Measurements from ENCODE around the gene EXOSC2. TPM values are rescaled to one million over a fixed set of nuclear protein-coding genes. Genes with fewer than 3 reads are reported as not detected.

EXOSC2 gene
- total RNA-seq, 1 experiment from 2014 or later, result 71.5 TPM

GRCh38 chr9:130665029-130665430 is 28.6 kb upstream of the EXOSC2 start:
- Histone ChIP-seq H4K20me1 (ENCODE audit: insufficient read depth) (no peaks in the 10 kb centered on the region), H3K4me3 (replicated peaks in 1 of 2; ENCODE audit: low read depth in 1 of 2, low read length in 2 of 2) (no peak overlapping the region), H3K4me2 (ENCODE audit: low read length) (no peak overlapping the region), H3K27me3 (ENCODE audit: insufficient read depth, low read length) (no peaks in the 10 kb centered on the region), H3K4me1 (ENCODE audit: control insufficient read depth in 1 of 2, insufficient read depth in 2 of 2, low read length in 2 of 2) (no peaks in the 10 kb centered on the region; a peak in 1 of 4 replicates), H3K9ac (ENCODE audit: low read length) (no peak overlapping the region), H3K9me3 (ENCODE audit: control insufficient read depth in 1 of 2, insufficient read depth in 1 of 2, low read depth in 1 of 2, low read length in 2 of 2) (no peaks in the 10 kb centered on the region), H3K79me2 (ENCODE audit: insufficient read depth, low read length) (no peaks in the 10 kb centered on the region), H3K9me2 (ENCODE audit: insufficient read depth) (no peaks in the 10 kb centered on the region), H3K27ac (ENCODE audit: low read depth, low read length) (no peak overlapping the region), H3K36me3 (ENCODE audit: control insufficient read depth in 1 of 2, insufficient read depth in 2 of 2, low read length in 2 of 2) (no peaks in the 10 kb centered on the region), H2AFZ (ENCODE audit: low read depth, low read length, poor library complexity, severe bottlenecking) (no peak overlapping the region)
- BruUV-seq (replicated peaks), result no TSS peak
- intact Hi-C loops (cut with micrococcal nuclease), result no loop called here
- ChIA-PET POLR2A (no interaction called here), CTCF (no interaction called here), RAD21 (ENCODE audit: low non-redundant PET in 1 of 2, low total read pairs in 2 of 2, uncharacterized antibody in 2 of 2, unreplicated experiment in 2 of 2) (no interaction called here)
- DNase-seq (ENCODE audit: low read depth, low spot score) (no peak), ATAC-seq (no peak)
- no peak for TF ChIP-seq SIN3A (IDR thresholded peaks at IDR 0.05; ENCODE audit: low read depth)

DNA sequence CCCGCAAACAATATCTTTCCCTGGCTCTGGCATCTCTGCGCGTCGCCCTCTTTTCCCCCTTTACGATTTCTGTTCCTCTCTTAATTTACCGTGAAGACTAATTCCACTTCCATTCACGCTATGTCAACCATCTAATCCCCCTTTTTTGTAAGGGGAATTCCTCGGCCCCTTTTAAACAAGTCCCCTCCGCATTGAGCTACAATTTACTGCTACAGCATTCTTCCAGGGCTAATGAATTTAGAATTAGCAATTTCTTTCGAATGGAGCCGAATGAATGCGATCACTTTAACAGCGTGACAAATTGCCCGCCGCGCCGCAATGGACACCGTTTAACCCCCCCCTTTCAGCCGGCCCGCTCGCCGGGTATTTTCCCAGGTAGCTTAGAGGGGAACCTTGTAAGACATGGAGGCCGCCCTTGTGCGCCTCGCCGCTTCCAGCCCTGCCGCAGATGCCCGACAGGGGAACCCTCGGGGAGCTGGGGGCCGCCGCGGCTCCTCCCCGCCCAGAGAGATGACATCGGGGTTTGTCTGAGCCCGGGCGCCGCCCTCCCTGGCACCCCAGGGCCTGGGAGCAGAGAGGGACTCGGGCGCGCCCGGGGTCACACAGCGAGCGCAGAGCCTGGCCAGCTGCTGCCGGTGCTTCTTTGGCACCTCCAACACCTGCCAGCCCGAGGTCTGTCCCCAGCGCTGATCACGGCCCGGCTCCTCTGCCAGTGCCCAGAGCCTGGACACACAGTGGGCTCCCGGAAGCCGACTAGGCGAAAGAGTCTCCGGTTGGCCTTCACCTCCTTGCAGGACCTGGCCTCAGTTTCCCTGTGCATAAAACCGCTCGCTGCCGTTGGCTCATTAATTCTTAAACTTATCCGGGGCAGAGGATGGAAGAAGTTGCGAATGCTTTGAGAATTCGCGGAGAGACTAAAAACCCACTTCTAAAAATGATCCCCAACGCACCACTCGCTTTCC is 27.9 kb upstream of the EXOSC2 start:
- no TSS peak for BruUV-seq (replicated peaks)

More for the DNA sequence above, 27.9 kb upstream of the EXOSC2 start:
- no peaks in the 10 kb centered on the region for H3K9me2 ChIP-seq (ENCODE audit: insufficient read depth)
- no peak overlapping the region for H3K4me2 ChIP-seq (ENCODE audit: low read length)
- ChIA-PET CTCF (no interaction called here), POLR2A (no interaction called here), RAD21 (ENCODE audit: low non-redundant PET in 1 of 2, low total read pairs in 2 of 2, uncharacterized antibody in 2 of 2, unreplicated experiment in 2 of 2) (no interaction called here)
- H3K9ac ChIP-seq (ENCODE audit: low read length), result no peak overlapping the region
- ATAC-seq, result no peak
- H4K20me1 ChIP-seq (ENCODE audit: insufficient read depth), result no peaks in the 10 kb centered on the region
- no peaks in the 10 kb centered on the region for H3K9me3 ChIP-seq (ENCODE audit: control insufficient read depth in 1 of 2, insufficient read depth in 1 of 2, low read depth in 1 of 2, low read length in 2 of 2)
- H3K4me3 ChIP-seq (replicated peaks in 1 of 2; ENCODE audit: low read depth in 1 of 2, low read length in 2 of 2), result no peak overlapping the region
- H3K36me3 ChIP-seq (ENCODE audit: control insufficient read depth in 1 of 2, insufficient read depth in 2 of 2, low read length in 2 of 2), result no peaks in the 10 kb centered on the region
- H3K27ac ChIP-seq (ENCODE audit: low read depth, low read length), result no peak overlapping the region
- H3K79me2 ChIP-seq (ENCODE audit: insufficient read depth, low read length), result no peaks in the 10 kb centered on the region
- TF ChIP-seq SRF (IDR thresholded peaks at IDR 0.05; ENCODE audit: low read depth), result no peak
- no peak for TF ChIP-seq JUND (IDR thresholded peaks at IDR 0.05)
- no peak for TF ChIP-seq TCF7L2 (IDR thresholded peaks at IDR 0.05; ENCODE audit: borderline replicate concordance, extremely low read depth, insufficient read depth, insufficient read length)
- TF ChIP-seq CTCF (IDR thresholded peaks at IDR 0.05 in 2 of 3, conservative IDR thresholded peaks at IDR 0.05 in 1 of 3; ENCODE audit: borderline replicate concordance in 1 of 3, insufficient read depth in 1 of 3, low read depth in 2 of 3, low read length in 2 of 3), result no peak
- TF ChIP-seq CEBPB (IDR thresholded peaks at IDR 0.05; ENCODE audit: low read depth), result no peak
- TF ChIP-seq POLR2A (IDR thresholded peaks at IDR 0.05; ENCODE audit: borderline replicate concordance, extremely low read depth, insufficient read depth, insufficient read length), result no peak
- TF ChIP-seq ZFX (IDR thresholded peaks at IDR 0.05), result no peak
- TF ChIP-seq EZH2phosphoT487 (IDR thresholded peaks at IDR 0.05; ENCODE audit: borderline replicate concordance), result no peak
- no peak for TF ChIP-seq POLR2AphosphoS5 (IDR thresholded peaks at IDR 0.05; ENCODE audit: low read depth, low read length)
- TF ChIP-seq CBX3 (IDR thresholded peaks at IDR 0.05; ENCODE audit: low read depth), result no peak
- TF ChIP-seq EGR1 (IDR thresholded peaks at IDR 0.05; ENCODE audit: low read depth), result no peak
- intact Hi-C loops (cut with micrococcal nuclease), result no loop called here
- no peak for DNase-seq (ENCODE audit: low read depth, low spot score)
- H2AFZ ChIP-seq (ENCODE audit: low read depth, low read length, poor library complexity, severe bottlenecking), result no peak overlapping the region
- peaks cover 0 to 2% of the 10 kb centered on the region in 2 experiments; a peak in 2 of 4 replicates for H3K4me1 ChIP-seq (ENCODE audit: control insufficient read depth in 1 of 2, insufficient read depth in 2 of 2, low read length in 2 of 2)
- H3K27me3 ChIP-seq (ENCODE audit: insufficient read depth, low read length), result no peaks in the 10 kb centered on the region
